ENCODE measurements around the gene KRTAP10-8. TPM values are rescaled to one million over a fixed set of nuclear protein-coding genes. Genes with fewer than 3 reads are reported as not detected.
"Not testable (repeated sequence)": the region's sequence is repeated elsewhere in the genome, so short reads cannot be mapped to it uniquely, and the experiment has no call there.

Gene KRTAP10-8
- total RNA-seq, 1 donor, result not detected

- DNase-seq (ENCODE audit: low read depth in 2 of 3, low spot score in 2 of 3), result no peak
Observed at GRCh38 chr21:44596068-44596725, 15.7 kb upstream of the KRTAP10-8 start.

GRCh38 chr21:44598061-44598460 is 13.8 kb upstream of the KRTAP10-8 start:
- DNase-seq (ENCODE audit: low read depth in 2 of 3, low spot score in 2 of 3), result no peak

- DNase-seq (ENCODE audit: low read depth in 2 of 3, low spot score in 2 of 3), result no peak
Observed at GRCh38 chr21:44599264-44600029, 12.4 kb upstream of the KRTAP10-8 start.

- not testable (repeated sequence) for DNase-seq (ENCODE audit: low read depth in 2 of 3, low spot score in 2 of 3)
Observed at GRCh38 chr21:44600118-44600978, 11.5 kb upstream of the KRTAP10-8 start, which contains the start of gene KRTAP10-7. KRTAP10-7 (plus strand) TSS chr21:44600597; CDS start chr21:44600622, 25 bp downstream.

GRCh38 chr21:44601091-44601490 is 10.8 kb upstream of the KRTAP10-8 start:
- DNase-seq (ENCODE audit: low read depth in 2 of 3, low spot score in 2 of 3), result not testable (repeated sequence)

GRCh38 chr21:44601596-44602462 is 10.1 kb upstream of the KRTAP10-8 start:
- DNase-seq (ENCODE audit: low read depth in 2 of 3, low spot score in 2 of 3), result no peak

- no peak for DNase-seq (ENCODE audit: low read depth in 2 of 3, low spot score in 2 of 3)
Observed at GRCh38 chr21:44602463-44602850, 9.4 kb upstream of the KRTAP10-8 start.

- no peak for DNase-seq (ENCODE audit: low read depth in 2 of 3, low spot score in 2 of 3)
Observed at GRCh38 chr21:44603109-44603875, 8.6 kb upstream of the KRTAP10-8 start.

GRCh38 chr21:44603911-44604310 is 8.0 kb upstream of the KRTAP10-8 start:
- DNase-seq (ENCODE audit: low read depth in 2 of 3, low spot score in 2 of 3), result no peak

GRCh38 chr21:44606495-44606894 is 5.4 kb upstream of the KRTAP10-8 start:
- DNase-seq (ENCODE audit: low read depth in 2 of 3, low spot score in 2 of 3), result no peak

- DNase-seq (ENCODE audit: low read depth in 2 of 3, low spot score in 2 of 3), result no peak
Observed at GRCh38 chr21:44609193-44609592, 2.7 kb upstream of the KRTAP10-8 start.

- not testable (repeated sequence) for DNase-seq (ENCODE audit: low read depth in 2 of 3, low spot score in 2 of 3)
Observed at GRCh38 chr21:44610157-44610843, 1.6 kb upstream of the KRTAP10-8 start.

GRCh38 chr21:44611551-44611950 is 328 bp upstream of the KRTAP10-8 start:
- DNase-seq (ENCODE audit: low read depth in 2 of 3, low spot score in 2 of 3), result no peak

GRCh38 chr21:44612669-44613229 is 870 bp downstream of the KRTAP10-8 start:
- DNase-seq (ENCODE audit: low read depth in 2 of 3, low spot score in 2 of 3), result no peak

- DNase-seq (ENCODE audit: low read depth in 2 of 3, low spot score in 2 of 3), result no peak
Observed at GRCh38 chr21:44613386-44614155, 1.7 kb downstream of the KRTAP10-8 start.

GRCh38 chr21:44614161-44614631 is 2.3 kb downstream of the KRTAP10-8 start:
- DNase-seq (ENCODE audit: low read depth in 2 of 3, low spot score in 2 of 3), result no peak

GRCh38 chr21:44614961-44615391 is 3.1 kb downstream of the KRTAP10-8 start:
- DNase-seq (ENCODE audit: low read depth in 2 of 3, low spot score in 2 of 3), result no peak

- no peak for DNase-seq (ENCODE audit: low read depth in 2 of 3, low spot score in 2 of 3)
Observed at GRCh38 chr21:44615466-44615865, 3.6 kb downstream of the KRTAP10-8 start.
